NCI-H1436 treated with DMSO at 0.1 percent for 48 hours (cell line): ENCODE measurements around the gene STPG2.

ENCODE experiments used
- DNase-seq: peaks from one replicate; lab custom pipeline; 2025; lab: John Stamatoyannopoulos, UW

STPG2 gene

DNA sequence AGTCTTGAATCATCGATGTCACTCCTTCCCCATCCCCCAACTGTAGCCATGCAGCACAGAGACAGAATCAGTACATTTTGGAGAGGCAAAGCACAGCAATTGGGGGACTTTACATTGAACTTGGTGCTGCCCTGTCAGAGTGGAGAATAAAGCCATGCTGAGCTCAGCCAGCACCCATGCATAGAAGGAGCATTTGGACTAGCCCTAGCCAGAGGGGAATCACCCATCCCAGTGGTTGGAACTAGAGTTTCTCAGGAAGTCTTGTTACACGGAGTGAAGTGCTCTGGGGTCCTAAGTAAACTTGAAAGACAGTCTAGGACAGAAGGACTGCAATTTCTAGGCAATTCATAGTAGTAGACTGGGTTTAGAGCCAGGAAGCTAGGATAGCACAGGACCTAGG is 49.6 kb downstream of the STPG2 start:
- no peak for DNase-seq

DNA sequence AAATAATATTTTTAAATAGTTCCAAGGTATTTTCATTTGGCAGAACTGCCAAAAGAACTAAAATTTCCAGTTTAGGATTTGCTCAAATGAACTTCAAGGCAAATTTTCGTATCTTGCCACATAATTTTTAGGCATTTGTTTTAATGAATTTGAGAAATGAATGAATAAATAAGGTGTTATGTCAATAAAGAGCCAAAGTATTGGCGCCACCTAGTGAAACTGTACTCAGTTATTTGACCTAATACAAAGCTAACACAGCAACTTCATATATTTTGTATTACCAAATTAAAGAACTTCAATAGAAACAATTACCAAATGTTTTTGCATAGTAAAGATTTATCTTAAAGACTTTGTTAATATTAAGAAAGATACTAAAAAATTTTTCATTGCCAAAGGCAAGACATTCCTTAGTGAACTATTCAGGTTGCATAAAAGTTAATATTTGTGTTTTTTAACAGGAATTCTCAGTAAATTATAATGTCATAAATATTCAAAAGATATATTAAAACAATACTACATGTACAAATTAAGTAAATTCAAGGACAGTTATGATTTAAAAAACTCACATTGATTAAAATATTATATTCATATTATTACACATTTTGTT is 50.3 kb downstream of the STPG2 start:
- DNase-seq = no peak

DNA sequence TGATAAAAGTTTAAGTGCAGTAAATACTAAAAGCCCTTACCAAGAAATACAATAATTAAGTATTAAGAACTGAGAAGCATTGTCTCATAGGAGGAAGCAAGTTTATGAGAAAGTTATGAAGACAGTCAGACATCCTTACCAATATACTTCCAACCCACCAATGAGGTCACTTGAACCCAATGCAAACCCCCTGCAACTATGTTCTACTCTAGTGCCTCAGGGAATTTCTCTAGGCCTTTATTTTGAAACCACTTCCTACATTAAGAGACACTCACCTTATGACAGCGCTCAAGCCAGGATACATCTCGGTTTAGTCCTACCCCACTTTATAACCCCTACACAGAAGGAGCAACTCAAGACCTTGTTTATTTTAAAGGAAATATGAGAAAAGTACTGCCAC is 61.3 kb downstream of the STPG2 start:
- no peak for DNase-seq

DNA sequence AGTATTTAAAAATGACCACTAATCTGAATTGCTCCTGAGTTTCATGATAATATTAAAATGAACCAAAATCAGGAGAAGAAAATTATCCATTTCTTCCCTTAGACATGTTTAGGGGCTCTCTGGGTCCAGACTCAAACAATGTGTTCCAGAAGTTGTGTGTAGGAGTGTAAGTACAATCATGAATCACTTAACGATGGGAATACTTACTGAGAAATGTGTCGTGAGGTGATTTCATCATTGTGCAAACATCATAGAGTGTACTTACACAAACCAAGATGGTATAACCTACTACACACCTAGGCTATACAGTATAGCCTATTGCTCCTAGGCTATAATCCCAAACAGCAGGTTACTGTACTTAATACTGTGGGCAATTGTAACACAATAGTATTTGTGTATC is 74.8 kb downstream of the STPG2 start:
- no peak for DNase-seq

DNA sequence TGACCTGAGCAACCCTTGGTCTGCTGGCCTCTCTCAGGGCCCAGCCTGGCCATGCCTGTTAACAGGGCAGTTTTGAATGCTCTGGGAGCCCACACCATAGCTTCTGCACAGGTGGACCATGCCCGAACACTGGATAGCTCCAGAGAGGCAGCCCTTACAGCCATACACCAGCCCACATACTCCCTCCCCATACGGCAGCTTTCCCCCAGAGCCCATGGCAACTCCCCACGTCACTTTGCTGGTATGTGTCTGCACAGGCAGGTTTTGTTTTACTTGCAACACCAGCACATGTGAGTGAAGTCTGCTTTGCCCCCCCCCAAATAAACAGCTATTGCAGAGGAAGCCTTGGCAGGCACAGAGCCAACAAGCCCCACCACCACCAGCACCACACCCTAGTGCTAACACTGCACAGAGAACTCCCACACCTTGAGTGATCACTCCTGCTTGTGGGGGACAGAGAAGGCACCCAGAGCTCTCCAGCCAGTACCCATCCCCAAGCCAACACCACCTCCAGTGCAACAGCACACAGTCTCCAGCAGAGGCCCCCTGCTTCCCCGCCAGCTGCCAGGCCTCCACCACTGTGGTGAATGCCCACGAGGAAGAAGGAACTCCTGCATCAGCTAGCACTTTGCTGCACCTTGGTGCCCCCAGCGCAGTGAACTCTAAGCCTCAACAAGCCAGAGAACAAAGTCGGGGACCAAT is 87.3 kb downstream of the STPG2 start:
- no peak for DNase-seq

DNA sequence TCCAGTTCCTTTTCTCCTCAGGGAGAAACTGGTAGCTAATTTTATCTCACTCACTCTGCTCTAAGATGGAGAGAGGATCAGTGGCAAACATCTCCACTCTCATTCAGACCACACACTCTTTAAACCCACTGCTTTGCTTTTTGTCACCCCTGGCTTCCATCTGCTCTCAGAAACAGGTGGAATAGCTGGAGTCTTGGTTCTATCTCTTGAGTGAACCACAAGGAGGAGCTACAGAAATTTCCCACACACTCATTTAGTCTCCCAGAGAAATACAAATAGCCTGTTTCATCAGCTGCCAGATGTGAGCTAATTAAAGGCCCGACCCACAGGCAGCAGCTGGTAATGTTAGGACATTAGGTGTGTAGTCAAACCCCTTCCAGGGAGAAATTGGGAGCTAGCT is 96.6 kb downstream of the STPG2 start:
- DNase-seq = no peak

DNA sequence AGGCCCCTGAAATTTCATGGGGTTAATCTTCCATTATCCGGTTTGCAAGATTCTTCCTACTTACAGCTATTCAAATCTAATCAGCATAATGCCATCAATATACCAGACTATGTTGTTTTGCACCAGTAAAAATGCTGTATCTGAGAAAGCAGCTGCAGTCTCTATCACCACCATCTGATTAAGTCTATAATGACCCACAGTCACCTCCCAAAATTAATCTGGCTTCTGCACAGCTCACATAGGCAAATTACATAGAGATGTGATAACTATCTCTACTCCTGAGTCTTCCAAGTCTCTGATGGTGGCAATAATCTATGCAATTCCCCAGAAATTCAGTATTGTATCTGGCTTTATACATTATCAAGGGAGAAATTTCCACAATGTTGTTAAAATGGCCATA is 113.2 kb downstream of the STPG2 start:
- no peak for DNase-seq

DNA sequence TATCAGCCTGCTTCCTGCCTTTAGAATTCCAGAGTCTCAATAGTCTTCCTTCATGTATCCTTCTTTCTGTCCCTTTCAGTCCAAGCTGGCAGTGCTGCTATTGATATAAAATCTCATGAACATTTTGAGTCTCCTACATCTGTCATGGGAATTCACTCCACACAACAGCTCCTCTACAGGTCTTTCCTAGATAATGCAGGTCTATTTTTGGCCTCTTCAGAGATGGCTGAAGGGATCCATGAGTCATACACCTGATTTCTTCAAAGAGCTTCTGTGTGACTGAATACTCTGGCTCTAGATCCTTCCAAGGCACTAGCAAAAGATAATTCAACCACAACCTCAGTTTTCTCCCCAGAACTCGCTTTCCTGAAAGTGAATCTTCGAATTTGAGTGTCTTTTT is 115.4 kb downstream of the STPG2 start:
- no peak for DNase-seq

DNA sequence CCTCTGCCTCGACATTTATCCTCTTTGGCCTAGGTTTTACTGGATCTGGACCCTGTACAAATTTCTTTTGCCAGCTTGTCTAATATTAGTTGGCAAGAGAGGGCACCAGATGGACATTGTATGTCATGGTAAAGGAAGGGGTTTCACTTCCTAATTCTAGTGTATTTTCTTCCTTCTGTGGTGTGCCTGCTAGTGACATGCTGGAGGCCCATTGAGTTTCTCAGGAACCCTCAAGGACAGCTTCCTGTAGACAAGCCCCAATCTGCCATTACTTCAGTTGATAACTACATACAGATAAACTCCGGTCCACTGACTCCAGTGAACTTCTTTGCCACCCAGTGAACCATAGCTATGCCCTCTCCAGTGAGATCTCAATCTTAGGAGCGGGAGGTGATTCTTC is 116.9 kb downstream of the STPG2 start:
- no peak for DNase-seq

DNA sequence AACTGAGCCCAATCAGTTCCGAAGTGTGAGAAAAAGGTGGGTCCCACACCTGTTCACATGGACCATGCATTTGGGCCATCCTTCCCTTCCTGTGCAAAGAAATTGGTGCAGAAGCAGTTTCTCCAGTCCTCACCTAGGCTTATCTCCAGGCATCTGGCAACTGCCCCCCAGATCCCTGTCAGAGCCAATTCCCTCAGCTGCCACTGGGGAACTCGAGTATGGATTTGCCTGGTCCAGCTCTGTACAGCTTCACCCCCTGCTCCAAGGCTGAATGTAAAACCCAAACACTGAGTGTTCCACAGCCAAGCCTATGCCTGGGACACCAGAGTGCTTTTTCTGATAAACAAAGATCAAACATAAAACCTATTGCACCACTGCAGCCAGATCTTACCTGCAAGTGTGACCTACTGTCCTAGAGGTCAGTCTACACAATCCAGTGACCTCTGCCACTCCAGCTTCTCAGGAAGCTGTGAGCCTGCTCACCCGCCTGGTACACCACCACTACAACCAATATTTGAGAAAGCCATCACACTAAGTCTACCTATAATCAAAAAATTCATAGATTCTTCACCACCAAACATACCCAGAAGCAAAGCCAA is 136.4 kb downstream of the STPG2 start:
- no peak for DNase-seq

DNA sequence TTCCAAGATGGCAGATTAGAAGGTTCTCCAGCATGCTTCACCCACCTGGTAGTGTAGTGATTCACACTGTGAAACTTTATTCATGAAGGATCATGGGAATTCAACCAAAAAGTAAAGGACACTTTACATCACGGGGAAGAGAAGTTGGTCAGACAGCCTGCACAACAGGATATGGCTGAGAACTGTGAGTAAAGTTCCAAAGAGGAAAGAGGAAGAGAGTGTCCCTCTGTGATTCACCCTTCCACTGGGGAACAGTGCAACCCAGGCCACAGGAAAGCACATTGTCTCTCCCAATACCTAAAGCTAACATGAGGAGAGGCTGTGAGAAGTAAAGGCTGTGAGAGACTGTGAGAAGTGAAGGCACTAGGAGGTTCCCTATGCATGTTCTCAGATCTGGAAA is 137.2 kb downstream of the STPG2 start:
- no peak for DNase-seq

DNA sequence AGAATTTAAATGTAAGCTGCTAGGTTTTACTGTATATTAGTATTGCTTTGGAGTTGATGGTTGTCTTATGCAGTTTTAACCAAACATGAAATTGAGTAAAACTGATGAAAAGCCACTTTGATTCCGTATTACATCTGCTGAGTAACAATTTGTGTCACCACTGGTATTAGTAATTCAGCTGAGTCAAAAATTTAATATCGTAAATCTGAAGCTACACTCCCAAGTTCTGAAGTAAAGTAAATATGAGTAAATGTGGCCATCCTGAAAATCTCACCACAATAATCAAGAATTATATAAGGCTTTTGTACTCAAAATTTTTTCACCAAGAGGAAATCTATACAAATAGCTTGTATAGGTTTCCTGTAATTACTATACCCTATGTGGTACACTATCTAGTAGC is 142.3 kb downstream of the STPG2 start:
- no peak for DNase-seq

DNA sequence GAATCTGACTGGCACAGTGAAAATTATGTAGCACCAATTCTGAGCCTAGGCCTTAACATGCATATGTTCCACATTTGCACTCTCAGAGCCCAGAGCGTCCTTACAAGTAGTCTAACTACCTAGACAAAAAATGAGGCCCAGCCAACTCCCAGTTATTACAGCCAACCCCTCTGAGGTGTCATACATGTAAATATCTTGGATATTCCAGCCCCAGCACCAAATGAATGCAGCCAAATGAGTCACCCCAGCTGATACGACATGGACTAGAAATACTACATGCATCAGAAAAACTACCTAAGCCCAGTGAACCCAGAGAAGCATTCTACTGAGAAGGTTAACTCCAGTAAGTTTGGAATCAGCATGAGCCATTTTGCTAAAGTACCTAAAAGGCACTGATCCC is 145.1 kb downstream of the STPG2 start:
- no peak for DNase-seq

DNA sequence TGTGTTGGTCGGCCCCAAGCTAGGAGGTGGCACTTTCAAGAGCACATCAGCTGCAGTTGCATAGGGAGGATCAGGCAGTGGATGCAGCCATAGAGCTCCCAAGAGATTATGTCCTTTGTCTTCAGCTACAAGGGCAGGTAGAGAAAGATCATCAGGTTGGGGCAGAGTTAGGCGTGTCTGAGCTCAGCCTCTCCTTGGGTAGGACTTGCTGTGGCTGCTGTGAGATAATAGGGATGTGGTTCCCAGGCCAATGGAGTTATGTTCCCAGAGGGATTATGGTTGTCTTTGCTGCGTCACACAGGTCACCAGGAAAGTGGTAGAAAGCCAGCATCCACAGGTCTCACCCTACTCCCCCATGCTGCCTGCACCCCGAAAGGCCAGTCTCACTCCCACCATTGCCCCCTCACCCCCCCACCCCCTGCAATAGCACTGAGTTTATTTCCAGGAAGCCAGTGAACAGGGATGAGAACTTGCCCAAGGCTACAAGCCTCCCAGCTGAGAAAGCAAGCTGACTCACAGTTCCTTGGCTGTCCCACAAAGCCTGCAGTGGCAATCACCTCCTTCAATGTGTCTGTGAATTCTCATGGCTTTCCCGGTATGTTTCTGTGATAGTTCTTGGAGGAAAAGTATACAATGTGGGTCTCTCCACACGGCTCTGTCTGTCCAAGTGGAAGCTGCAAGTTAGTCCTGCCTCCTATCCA is 148.4 kb downstream of the STPG2 start:
- no peak for DNase-seq

DNA sequence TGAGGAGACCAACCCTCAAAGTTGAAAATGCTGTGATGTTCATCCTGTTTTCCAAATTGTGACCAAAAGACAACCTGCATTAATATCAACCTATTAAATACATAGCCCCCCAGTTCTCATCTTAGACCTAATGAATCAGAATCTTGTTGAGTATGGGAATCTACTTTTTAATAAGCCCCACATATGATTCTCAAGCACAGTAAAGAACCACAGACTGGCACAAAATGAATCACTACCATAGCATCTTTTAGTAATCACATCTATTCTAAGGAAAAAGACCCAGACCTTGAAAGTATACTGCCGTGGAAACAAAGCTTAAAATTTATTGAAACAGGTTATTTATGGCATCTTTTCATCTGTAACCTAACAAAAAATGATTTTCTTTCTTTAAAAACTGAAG is 152.9 kb downstream of the STPG2 start:
- no peak for DNase-seq

DNA sequence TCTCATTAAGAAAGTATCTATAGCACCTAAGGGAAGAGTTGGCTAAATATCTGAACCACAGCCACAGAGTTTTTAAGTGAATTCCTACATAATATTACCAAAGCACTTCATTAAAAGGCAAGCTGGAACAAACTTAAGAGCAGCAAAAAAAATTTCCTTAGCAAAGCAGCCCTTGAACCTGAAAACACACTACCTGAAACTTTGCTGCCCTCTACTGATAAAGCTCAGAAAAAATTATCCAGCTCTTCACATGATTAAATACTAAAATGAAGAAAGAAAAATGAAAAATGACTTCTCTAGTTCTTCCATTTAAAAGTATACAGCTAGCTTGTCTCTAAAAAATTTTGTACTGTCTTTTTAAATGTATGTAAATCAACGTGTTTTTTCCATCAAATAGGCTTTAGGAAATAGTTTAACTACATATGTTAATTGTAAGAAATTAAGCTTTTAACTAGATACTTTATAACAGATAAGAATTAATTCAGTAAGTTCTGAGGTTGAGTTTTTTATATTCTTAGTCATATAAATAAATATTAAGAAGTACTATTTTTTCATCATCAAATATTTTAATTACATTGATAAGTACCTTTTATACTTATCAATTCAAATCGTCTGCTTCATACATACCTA is 156.1 kb downstream of the STPG2 start:
- DNase-seq = no peak

DNA sequence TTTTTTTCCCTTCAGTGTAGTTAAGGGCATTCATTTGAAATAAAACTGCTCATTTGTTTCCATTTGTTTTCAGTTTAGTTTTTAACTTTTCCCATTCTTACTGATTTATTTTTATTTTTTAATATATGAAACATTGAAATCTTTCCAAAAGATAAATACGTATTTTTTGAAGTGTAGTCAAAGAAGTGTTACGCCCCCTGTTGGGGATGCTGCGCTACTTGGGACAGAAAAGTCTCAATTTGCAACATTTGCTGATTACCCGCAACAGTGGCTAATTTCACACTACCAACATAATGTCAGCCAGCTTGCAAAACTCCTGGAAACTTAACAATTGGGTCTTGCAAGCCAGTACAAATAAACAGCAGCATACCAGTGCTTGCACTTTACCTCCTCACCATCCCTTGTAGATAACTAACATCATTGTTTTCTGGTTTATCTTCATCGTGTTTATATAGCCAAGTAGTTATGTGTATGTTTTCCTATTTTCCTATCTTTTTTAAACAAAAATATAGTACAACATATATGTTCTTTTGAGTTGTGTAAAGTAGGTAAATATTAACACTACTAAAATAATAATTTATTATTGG is 158.6 kb downstream of the STPG2 start:
- no peak for DNase-seq

DNA sequence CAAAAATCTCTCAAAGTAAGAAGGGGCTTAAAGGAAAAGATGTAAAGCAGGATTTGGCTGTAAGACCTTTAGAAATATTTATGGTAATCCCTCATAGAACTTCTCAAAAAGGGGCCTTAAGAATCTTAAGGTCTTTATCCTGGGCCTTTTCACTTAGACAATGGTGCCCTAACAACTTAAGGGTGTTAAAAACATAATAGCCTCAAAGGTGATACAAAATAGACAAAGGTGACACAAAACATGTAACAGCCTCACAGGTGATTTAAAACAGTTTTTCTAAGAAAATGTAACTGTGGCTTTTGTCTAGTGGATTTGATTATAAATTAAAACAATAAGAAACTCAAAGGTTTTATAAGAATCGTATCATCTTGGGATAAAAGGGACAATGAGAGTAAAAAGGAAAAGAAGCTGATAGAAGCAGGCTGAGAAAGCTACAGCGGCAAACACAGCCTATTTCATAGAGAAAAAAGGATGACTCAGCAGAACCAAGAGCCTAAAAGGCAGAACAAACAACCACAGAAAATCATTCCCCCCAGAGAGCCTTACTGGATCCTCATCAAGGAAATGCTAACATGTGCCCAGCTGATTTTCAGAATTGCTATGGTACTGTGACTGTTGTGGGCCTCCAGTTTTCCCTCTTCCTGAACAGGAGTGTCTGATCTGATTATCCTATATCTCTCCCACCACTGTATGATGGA is 164.3 kb downstream of the STPG2 start:
- DNase-seq = no peak

DNA sequence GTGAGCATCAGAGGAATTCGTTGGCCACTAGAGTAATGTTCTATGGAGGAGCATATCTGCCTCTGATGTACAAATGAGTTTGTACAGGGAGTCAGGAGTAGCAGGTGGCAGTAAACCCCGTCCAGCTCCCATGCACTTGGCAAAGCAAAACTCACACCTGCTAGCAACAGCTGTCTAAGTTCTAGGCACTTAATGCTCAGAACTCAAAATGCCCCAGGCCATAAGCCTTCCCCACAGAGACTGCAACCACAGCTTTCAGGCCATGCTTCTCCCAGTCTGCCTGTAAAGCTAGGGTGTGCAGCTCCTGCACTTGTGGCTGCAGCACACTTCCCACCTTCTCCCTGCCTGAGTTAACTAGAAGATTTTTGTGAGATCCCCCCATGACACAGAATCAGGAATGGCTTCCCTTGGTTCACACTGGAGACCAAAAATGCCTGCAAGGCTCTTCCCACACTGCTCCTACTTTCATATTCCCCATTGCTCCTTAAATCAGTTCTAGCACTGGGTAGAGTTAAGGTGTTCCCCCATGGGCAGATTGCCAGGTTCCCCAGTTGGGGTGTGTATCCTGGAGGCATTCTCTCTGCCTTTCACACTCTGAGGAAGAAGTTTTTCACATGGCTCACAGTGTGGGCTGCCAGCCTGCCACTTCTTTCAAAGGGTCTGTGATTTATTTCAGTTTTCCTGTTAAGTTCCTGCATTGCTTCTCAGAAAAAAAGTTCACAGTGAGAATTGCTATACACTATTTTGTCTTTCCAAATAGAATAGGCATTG is 189.9 kb downstream of the STPG2 start:
- DNase-seq = no peak

DNA sequence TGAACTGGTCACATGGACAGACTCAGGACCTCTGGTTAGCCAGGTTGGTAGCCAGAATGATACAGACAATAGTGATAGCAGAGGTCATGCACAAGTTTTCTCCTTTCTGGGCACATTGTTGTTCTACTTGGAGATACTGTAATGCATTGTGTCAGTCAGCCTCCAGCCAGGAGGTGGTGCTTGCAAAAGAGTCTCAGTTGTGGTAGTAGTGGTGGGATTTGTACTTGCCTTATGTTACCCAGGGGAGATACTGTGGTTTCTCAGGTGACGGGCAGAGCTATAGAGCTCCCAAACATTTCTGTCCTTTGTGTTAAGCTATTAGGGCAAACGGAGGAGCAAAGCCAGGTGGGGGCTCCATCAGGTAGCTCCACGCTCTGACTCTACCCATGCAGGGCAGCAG is 190.5 kb downstream of the STPG2 start:
- DNase-seq = no peak

DNA sequence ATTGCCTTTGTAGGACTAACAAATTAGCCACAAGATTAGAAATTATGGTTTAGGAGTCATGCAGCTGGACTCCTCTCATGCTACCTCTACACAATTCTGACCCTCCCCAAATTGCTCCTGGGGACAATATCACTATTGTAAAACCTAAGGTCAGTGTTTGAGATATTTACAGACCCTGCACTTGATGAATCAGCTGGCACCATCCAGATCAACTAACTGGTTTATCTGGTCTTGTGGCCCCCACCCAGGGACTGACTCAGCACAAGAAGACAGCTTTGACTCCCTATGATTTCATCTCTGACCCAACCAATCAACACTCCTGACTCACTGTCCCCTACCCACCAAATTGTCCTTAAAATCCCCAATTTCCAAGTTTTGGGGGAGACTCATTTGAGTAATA is 192.4 kb downstream of the STPG2 start:
- DNase-seq = no peak
